Measurements from ENCODE around the gene LMO7. TPM values are rescaled to one million over a fixed set of nuclear protein-coding genes. Genes with fewer than 3 reads are reported as not detected.

The LMO7 gene
- total RNA-seq, 1 donor from 2014 or later: 239 TPM

GRCh38 chr13:75744127-75744526 lies 108.0 kb downstream of the LMO7 start:
- DNase-seq (ENCODE audit: extremely low spot score, unreplicated experiment): no peak
- peaks cover 24% of the 10 kb centered on the region for H3K9me3 Mint-ChIP-seq (ENCODE audit: unreplicated experiment)
- H3K4me3 Mint-ChIP-seq (ENCODE audit: unreplicated experiment): no peak overlapping the region
- H3K4me1 Mint-ChIP-seq (ENCODE audit: unreplicated experiment): peaks cover 24% of the 10 kb centered on the region
- TF ChIP-seq CTCF (IDR thresholded peaks at IDR 0.05): no peak
- H3K36me3 Mint-ChIP-seq (ENCODE audit: unreplicated experiment): peaks cover 50% of the 10 kb centered on the region
- H3K27ac Mint-ChIP-seq (ENCODE audit: unreplicated experiment): no peak overlapping the region
- no peaks in the 10 kb centered on the region for H3K27me3 Mint-ChIP-seq (ENCODE audit: unreplicated experiment)

DNA sequence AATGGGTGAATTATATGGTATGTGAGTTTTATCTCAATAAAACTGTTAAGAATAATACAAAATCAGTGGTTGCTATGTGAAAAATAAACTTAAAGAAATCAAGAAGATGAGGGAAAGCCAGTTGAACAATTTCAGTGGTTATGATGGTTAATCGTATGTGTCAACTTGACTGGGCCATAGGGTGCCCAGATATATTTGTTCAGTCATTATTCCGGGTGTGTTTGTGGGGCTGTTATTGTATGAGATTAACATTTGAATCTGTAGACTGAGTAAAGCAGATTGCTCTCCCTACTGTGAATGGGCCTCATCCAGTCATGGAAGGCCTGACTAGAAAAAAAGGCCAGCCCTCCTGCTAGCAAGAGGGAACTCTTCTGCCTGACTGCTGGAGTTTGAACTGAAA lies 109.3 kb downstream of the LMO7 start:
- H3K4me3 Mint-ChIP-seq (ENCODE audit: unreplicated experiment): no peak overlapping the region
- TF ChIP-seq CTCF (IDR thresholded peaks at IDR 0.05): no peak
- H3K9me3 Mint-ChIP-seq (ENCODE audit: unreplicated experiment): peaks cover 24% of the 10 kb centered on the region
- H3K27me3 Mint-ChIP-seq (ENCODE audit: unreplicated experiment): no peaks in the 10 kb centered on the region
- no peak overlapping the region for H3K27ac Mint-ChIP-seq (ENCODE audit: unreplicated experiment)
- peaks cover 22% of the 10 kb centered on the region for H3K4me1 Mint-ChIP-seq (ENCODE audit: unreplicated experiment)
- H3K36me3 Mint-ChIP-seq (ENCODE audit: unreplicated experiment): peaks cover 46% of the 10 kb centered on the region
- DNase-seq (ENCODE audit: extremely low spot score, unreplicated experiment): no peak

- H3K4me1 Mint-ChIP-seq (ENCODE audit: unreplicated experiment): peaks cover 41% of the 10 kb centered on the region
- no peak overlapping the region for H3K4me3 Mint-ChIP-seq (ENCODE audit: unreplicated experiment)
- peaks cover 35% of the 10 kb centered on the region for H3K36me3 Mint-ChIP-seq (ENCODE audit: unreplicated experiment)
- H3K9me3 Mint-ChIP-seq (ENCODE audit: unreplicated experiment): peaks cover 22% of the 10 kb centered on the region
- no peak for DNase-seq (ENCODE audit: extremely low spot score, unreplicated experiment)
- H3K27me3 Mint-ChIP-seq (ENCODE audit: unreplicated experiment): no peaks in the 10 kb centered on the region
- H3K27ac Mint-ChIP-seq (ENCODE audit: unreplicated experiment): peak overlapping the region; percentile 80
- no peak for TF ChIP-seq CTCF (IDR thresholded peaks at IDR 0.05)
Measured at GRCh38 chr13:75748874-75749273, 112.7 kb downstream of the LMO7 start.

GRCh38 chr13:75749407-75749806 lies 113.3 kb downstream of the LMO7 start:
- TF ChIP-seq CTCF (IDR thresholded peaks at IDR 0.05): no peak
- H3K4me1 Mint-ChIP-seq (ENCODE audit: unreplicated experiment): peaks cover 41% of the 10 kb centered on the region
- peak overlapping the region; percentile 80 for H3K27ac Mint-ChIP-seq (ENCODE audit: unreplicated experiment)
- peaks cover 34% of the 10 kb centered on the region for H3K36me3 Mint-ChIP-seq (ENCODE audit: unreplicated experiment)
- H3K9me3 Mint-ChIP-seq (ENCODE audit: unreplicated experiment): peaks cover 25% of the 10 kb centered on the region
- no peak for DNase-seq (ENCODE audit: extremely low spot score, unreplicated experiment)
- no peak overlapping the region for H3K4me3 Mint-ChIP-seq (ENCODE audit: unreplicated experiment)
- H3K27me3 Mint-ChIP-seq (ENCODE audit: unreplicated experiment): no peaks in the 10 kb centered on the region

DNA sequence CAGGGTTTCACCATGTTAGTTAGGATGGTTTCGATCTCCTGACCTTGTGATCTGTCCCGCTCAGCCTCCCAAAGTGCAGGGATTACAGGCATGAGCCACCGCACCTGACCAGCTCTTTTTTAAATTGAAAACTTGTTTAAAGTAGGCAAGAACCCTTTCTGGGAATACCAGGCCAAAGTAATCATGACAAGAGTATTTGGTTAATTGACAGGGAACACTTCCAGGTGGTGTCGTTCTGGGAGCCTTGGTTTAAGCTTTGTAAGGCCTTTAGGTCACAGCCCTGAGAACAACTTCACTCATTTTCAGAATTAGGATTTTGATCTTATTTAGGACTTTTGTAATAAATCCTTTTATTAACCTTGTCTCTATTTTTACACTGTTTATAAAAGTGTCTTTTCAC lies 115.2 kb downstream of the LMO7 start:
- no peak for DNase-seq (ENCODE audit: extremely low spot score, unreplicated experiment)
- peaks cover 27% of the 10 kb centered on the region for H3K36me3 Mint-ChIP-seq (ENCODE audit: unreplicated experiment)
- H3K9me3 Mint-ChIP-seq (ENCODE audit: unreplicated experiment): peaks cover 21% of the 10 kb centered on the region
- H3K27me3 Mint-ChIP-seq (ENCODE audit: unreplicated experiment): no peaks in the 10 kb centered on the region
- H3K4me1 Mint-ChIP-seq (ENCODE audit: unreplicated experiment): peaks cover 41% of the 10 kb centered on the region
- H3K27ac Mint-ChIP-seq (ENCODE audit: unreplicated experiment): no peak overlapping the region
- TF ChIP-seq CTCF (IDR thresholded peaks at IDR 0.05): no peak
- no peak overlapping the region for H3K4me3 Mint-ChIP-seq (ENCODE audit: unreplicated experiment)
